MCF 10A (cell line): ENCODE data around the gene ZCCHC4. TPM values are rescaled to one million over a fixed set of nuclear protein-coding genes. Genes with fewer than 3 reads are reported as not detected.
A peak's percentile ranks its signal among the peaks of the same experiment; 100 is the strongest.

Experiments
- BruUV-seq: library from RNA; stranded (reverse); fragments of 400-500 nt; replicated peaks from 2 replicates; lab custom pipeline; 2021; lab: Mats Ljungman, UMichigan
- CTCF ChIA-PET: fragments of 300-600 bp; sonication (Branson Sonifier 250); formaldehyde crosslinking; extraction: SDS; loops from one replicate; lab custom pipeline; 2021; ENCODE audit warnings: antibody characterized with exemption, inconsistent platforms; lab: Yijun Ruan, JAX
- POLR2A ChIA-PET: fragments of 300-600, 350-650 bp; sonication (Branson Sonifier 250); formaldehyde crosslinking; extraction: SDS; loops from one replicate; lab custom pipeline; 2020; ENCODE audit warnings: antibody characterized with exemption, inconsistent platforms; lab: Yijun Ruan, JAX
- DNase-seq: peaks from one replicate; pipeline ENCODE4 v3.0.0-alpha.2; 2018; ENCODE audit not compliant: unreplicated experiment
- H3K27ac Mint-ChIP-seq: one replicate; pipeline ENCODE4 v1.8.0; 2022; ENCODE audit warnings: mild to moderate bottlenecking, low read depth, mixed read lengths; ENCODE audit not compliant: unreplicated experiment
- H3K27me3 Mint-ChIP-seq: one replicate; pipeline ENCODE4 v1.8.0; 2022; ENCODE audit warnings: mixed read lengths; ENCODE audit not compliant: insufficient read depth, unreplicated experiment
- H3K36me3 Mint-ChIP-seq: one replicate; pipeline ENCODE4 v1.8.0; 2022; ENCODE audit warnings: mild to moderate bottlenecking, moderate library complexity, mixed read lengths; ENCODE audit not compliant: insufficient read depth, unreplicated experiment
- H3K4me1 Mint-ChIP-seq: one replicate; pipeline ENCODE4 v1.8.0; 2022; ENCODE audit warnings: mixed read lengths; ENCODE audit not compliant: insufficient read depth, unreplicated experiment
- H3K4me3 Mint-ChIP-seq: one replicate; pipeline ENCODE4 v1.8.0; 2022; ENCODE audit warnings: mild to moderate bottlenecking, moderate library complexity, mixed read lengths; ENCODE audit not compliant: unreplicated experiment
- H3K9me3 Mint-ChIP-seq: one replicate; pipeline ENCODE4 v1.8.0; 2022; ENCODE audit warnings: mixed read lengths; ENCODE audit not compliant: unreplicated experiment
- CTCF ChIP-seq: fragments of 200-600 bp; IDR thresholded peaks from one replicate; pipeline ENCODE4 v1.8.0; 2022; ENCODE audit warnings: antibody characterized with exemption, mild to moderate bottlenecking; ENCODE audit not compliant: unreplicated experiment
- intact Hi-C: fragments of 100-400 bp; cut with micrococcal nuclease; formaldehyde crosslinking; loops from 2 replicates; pipeline ENCODE4 v1.14.1; 2022
- total RNA-seq: library from RNA; stranded (reverse); gene quantifications from 2 replicates; pipeline ENCODE4 v1.2.3, GENCODE V29; 2022

ZCCHC4 gene
- total RNA-seq, 1 experiment from 2014 or later, result 7.7 TPM

- no peaks in the 10 kb centered on the region for H3K9me3 Mint-ChIP-seq
- BruUV-seq, result no TSS peak
- H3K27ac Mint-ChIP-seq, result no peak overlapping the region
These were observed 39.3 kb downstream of the ZCCHC4 start for GRCh38 chr4:25351777-25352416.

GRCh38 chr4:25356068-25356467 is 43.5 kb downstream of the ZCCHC4 start:
- DNase-seq, result no peak
- TF ChIP-seq CTCF, result no peak
- no TSS peak for BruUV-seq
- CTCF ChIA-PET, result interaction anchor here (0.6 to 3.7 kb wide), 4 partner anchors 12 to 176 kb away, joined by 3 to 41 read pairs (median 10); partner anchors contain the start of gene ZCCHC4
- Mint-ChIP-seq H3K9me3 (no peaks in the 10 kb centered on the region), H3K36me3 (peaks cover 34% of the 10 kb centered on the region), H3K4me1 (no peaks in the 10 kb centered on the region), H3K4me3 (no peak overlapping the region), H3K27me3 (no peaks in the 10 kb centered on the region), H3K27ac (no peak overlapping the region)
- intact Hi-C loops, result no loop called here
- POLR2A ChIA-PET, result interaction anchor here (0.6 to 2.2 kb wide), 2 partner anchors 44 to 87 kb away, joined by 3 to 6 read pairs; partner anchors contain the start of gene ZCCHC4

More at GRCh38 chr4:25351777-25352416, 39.3 kb downstream of the ZCCHC4 start:
- TF ChIP-seq CTCF, result no peak
- no peak for DNase-seq
- POLR2A ChIA-PET, result no interaction called here
- intact Hi-C loops, result no loop called here
- Mint-ChIP-seq H3K36me3 (peaks cover 36% of the 10 kb centered on the region), H3K4me3 (no peak overlapping the region), H3K27me3 (no peaks in the 10 kb centered on the region), H3K4me1 (no peaks in the 10 kb centered on the region)
- CTCF ChIA-PET, result interaction anchor here (0.7 to 2.0 kb wide), 3 partner anchors 15 to 207 kb away, joined by 3 to 9 read pairs (median 3); no protein-coding TSS in a partner anchor

- DNase-seq, result peak; percentile 88
- no TSS peak for BruUV-seq
These were observed 46.1 kb downstream of the ZCCHC4 start for GRCh38 chr4:25358515-25359275.

More at GRCh38 chr4:25358515-25359275, 46.1 kb downstream of the ZCCHC4 start:
- no peaks in the 10 kb centered on the region for H3K9me3 Mint-ChIP-seq
- H3K36me3 Mint-ChIP-seq, result peaks cover 19% of the 10 kb centered on the region
- H3K4me1 Mint-ChIP-seq, result no peaks in the 10 kb centered on the region
- ChIA-PET POLR2A (interaction anchor here (0.8 to 1.5 kb wide), 5 partner anchors 10 to 199 kb away, joined by 3 to 5 read pairs (median 3); partner anchors contain the start of genes ANAPC4 and SEPSECS), CTCF (interaction anchor here (0.9 to 3.7 kb wide), 4 partner anchors 8 to 46 kb away, joined by 4 to 41 read pairs (median 11); partner anchors contain the start of gene ZCCHC4)
- no peak for TF ChIP-seq CTCF
- no peaks in the 10 kb centered on the region for H3K27me3 Mint-ChIP-seq
- H3K4me3 Mint-ChIP-seq, result no peak overlapping the region
- intact Hi-C loops, result no loop called here
- H3K27ac Mint-ChIP-seq, result no peak overlapping the region
